HepG2 (cell line): ENCODE measurements around the gene LDLRAD4. TPM values are rescaled to one million over a fixed set of nuclear protein-coding genes. Genes with fewer than 3 reads are reported as not detected.

Source experiments
- ASH2L ChIP-seq: fragments of 300-600, 200-600 bp; sonication (generic); IDR thresholded peaks from 2 replicates; pipeline ENCODE4 v1.7.0; 2017; ENCODE audit warnings: low read depth, mild to moderate bottlenecking, moderate library complexity, mixed read lengths, low read length; ENCODE audit not compliant: insufficient read length
- ATF2 ChIP-seq: sonication (generic); formaldehyde crosslinking; IDR thresholded peaks from 2 replicates; pipeline ENCODE4 v1.4.0; 2020; ENCODE audit warnings: missing genetic modification reagents
- ISL2 ChIP-seq: sonication (generic); formaldehyde crosslinking; IDR thresholded peaks from 2 replicates; pipeline ENCODE4 v1.5.0; 2020; ENCODE audit warnings: missing genetic modification reagents
- LBX2 ChIP-seq: sonication (generic); formaldehyde crosslinking; IDR thresholded peaks from 2 replicates; pipeline ENCODE4 v1.5.0; 2020; ENCODE audit warnings: missing genetic modification reagents, mild to moderate bottlenecking, borderline replicate concordance
- MIXL1 ChIP-seq: IDR thresholded peaks from 2 replicates; pipeline ENCODE4 v1.6.1; 2016
- MNT ChIP-seq: fragments of 450-650 bp; IDR thresholded peaks from 2 replicates; pipeline ENCODE4 v1.6.1; 2016
- SNAPC4 ChIP-seq: sonication (generic); formaldehyde crosslinking; IDR thresholded peaks from 2 replicates; pipeline ENCODE4 v1.4.0; 2020; ENCODE audit warnings: mild to moderate bottlenecking, missing genetic modification reagents
- ZNF296 ChIP-seq: sonication (generic); formaldehyde crosslinking; conservative IDR thresholded peaks from 2 replicates; pipeline ENCODE4 v1.5.0; 2020; ENCODE audit warnings: mild to moderate bottlenecking, missing genetic modification reagents
- polyA plus RNA-seq, 8 experiments: library from polyadenylated mRNA; depleted of rRNA in 3 of 8; stranded (reverse) in 7 of 8; unstranded in 1 of 8; fragments of >200 nt; fragmentation: Illumina TruSeq in 4 of 8; extraction: Trizol in 4 of 8; gene quantifications; 2 replicates each; pipeline versions ENCODE4 v1.2.1 to v1.2.3, GENCODE V29; 2011 to 2016; ENCODE audit warnings: low read depth in 4 of 8, missing spikeins in 1 of 8, mixed read lengths in 1 of 8; ENCODE audit not compliant: insufficient read depth in 1 of 8
- total RNA-seq, 5 experiments: library from RNA; depleted of rRNA; stranded (reverse); fragments of >200 nt; fragmentation: Illumina TruSeq; extraction: Trizol; gene quantifications; 2 replicates each; pipeline ENCODE4 v1.2.3, GENCODE V29; 2016; ENCODE audit warnings: low read depth in 1 of 5
- TF ChIP-seq, protein P1 (sequence below): fragments of 450-650 bp; IDR thresholded peaks from 2 replicates; pipeline ENCODE4 v1.6.1; 2017; ENCODE audit warnings: mild to moderate bottlenecking

Gene LDLRAD4
- total and polyA plus RNA-seq, 2 of the 13 experiments (the other 11 are each of a cell fraction or from before 2014, with no cell fraction given) = 13.6 to 20.9 TPM

DNA sequence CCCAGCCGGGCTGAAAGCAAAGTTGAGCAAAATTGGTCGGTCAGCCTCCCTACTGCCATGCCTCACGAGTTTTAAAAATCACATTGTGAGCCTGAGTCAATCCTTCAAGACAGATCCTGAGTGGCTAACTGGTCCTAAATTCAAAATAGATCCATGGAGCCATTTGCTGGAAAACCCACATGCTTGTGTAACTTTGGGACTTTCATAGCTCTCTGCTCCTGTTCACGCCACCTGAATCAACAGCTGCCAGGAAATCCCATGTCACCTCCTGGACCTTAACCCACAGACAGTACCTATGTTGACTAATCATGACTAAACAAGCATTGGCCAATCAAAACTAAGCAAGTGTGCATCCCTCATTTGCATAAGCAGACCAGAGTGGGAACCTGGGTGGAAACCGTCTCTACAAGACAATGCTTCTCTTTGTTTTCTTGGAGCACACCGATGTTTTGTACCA lies 42.8 kb upstream of the LDLRAD4 start (continued):
- TF ChIP-seq MNT (peak; percentile 43; the same call in 1 of the 2 replicates), ISL2 (no peak; the same call in 1 of the 2 replicates), MIXL1 (CRISPR knock-in tag) (peak; percentile 62; the same call in 1 of the 2 replicates), ASH2L (peak; percentile 56), LBX2 (CRISPR knock-in tag) (no peak), SNAPC4 (CRISPR knock-in tag) (peak; percentile 51; the same call in 1 of the 2 replicates), ZNF296 (CRISPR knock-in tag) (no peak), ATF2 (CRISPR knock-in tag) (peak; percentile 24; the same call in 1 of the 2 replicates)
- TF ChIP-seq, protein P1, sequence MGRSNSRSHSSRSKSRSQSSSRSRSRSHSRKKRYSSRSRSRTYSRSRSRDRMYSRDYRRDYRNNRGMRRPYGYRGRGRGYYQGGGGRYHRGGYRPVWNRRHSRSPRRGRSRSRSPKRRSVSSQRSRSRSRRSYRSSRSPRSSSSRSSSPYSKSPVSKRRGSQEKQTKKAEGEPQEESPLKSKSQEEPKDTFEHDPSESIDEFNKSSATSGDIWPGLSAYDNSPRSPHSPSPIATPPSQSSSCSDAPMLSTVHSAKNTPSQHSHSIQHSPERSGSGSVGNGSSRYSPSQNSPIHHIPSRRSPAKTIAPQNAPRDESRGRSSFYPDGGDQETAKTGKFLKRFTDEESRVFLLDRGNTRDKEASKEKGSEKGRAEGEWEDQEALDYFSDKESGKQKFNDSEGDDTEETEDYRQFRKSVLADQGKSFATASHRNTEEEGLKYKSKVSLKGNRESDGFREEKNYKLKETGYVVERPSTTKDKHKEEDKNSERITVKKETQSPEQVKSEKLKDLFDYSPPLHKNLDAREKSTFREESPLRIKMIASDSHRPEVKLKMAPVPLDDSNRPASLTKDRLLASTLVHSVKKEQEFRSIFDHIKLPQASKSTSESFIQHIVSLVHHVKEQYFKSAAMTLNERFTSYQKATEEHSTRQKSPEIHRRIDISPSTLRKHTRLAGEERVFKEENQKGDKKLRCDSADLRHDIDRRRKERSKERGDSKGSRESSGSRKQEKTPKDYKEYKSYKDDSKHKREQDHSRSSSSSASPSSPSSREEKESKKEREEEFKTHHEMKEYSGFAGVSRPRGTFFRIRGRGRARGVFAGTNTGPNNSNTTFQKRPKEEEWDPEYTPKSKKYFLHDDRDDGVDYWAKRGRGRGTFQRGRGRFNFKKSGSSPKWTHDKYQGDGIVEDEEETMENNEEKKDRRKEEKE = no peak
